A549 (cell line): ENCODE measurements around the gene LSM4. TPM values are rescaled to one million over a fixed set of nuclear protein-coding genes. Genes with fewer than 3 reads are reported as not detected.

Experiments used
- ATAC-seq, 2 experiments: fragments of 200-7000 bp in 1 of 2; fragments of >200 bp in 1 of 2; cut with Nextera tagmentation in 1 of 2; cut with Tn5 transposase in 1 of 2; 3 replicates each; pipeline versions ENCODE4 v1.8.0 to v1.9.1; 2018 to 2020; ENCODE audit warnings: mild to moderate bottlenecking in 1 of 2, moderate library complexity in 1 of 2
- CTCF ChIA-PET: fragments of 300-600 bp; sonication (Branson Sonifier 250); formaldehyde crosslinking; extraction: SDS; loops from one replicate; lab custom pipeline; 2021; ENCODE audit warnings: antibody characterized with exemption, inconsistent platforms; lab: Yijun Ruan, JAX
- POLR2A ChIA-PET: fragments of 350-600 bp; formaldehyde crosslinking; extraction: SDS; loops from one replicate; lab custom pipeline; 2021; ENCODE audit warnings: antibody characterized with exemption, inconsistent platforms; lab: Yijun Ruan, JAX
- DNase-seq, 2 experiments: peaks; one replicate each; pipeline versions ENCODE4 v3.0.0 to v3.0.0-alpha.2; 2011 to 2016; ENCODE audit warnings: low read depth in 1 of 2, low spot score in 1 of 2
- FAIRE-seq: peaks from 2 replicates; lab custom pipeline; 2011; peaks lifted over from hg19 to GRCh38; lab: Jason Lieb, UNC
- H3K27ac ChIP-seq, 2 experiments: fragments of >200 bp; sonication (Bioruptor Twin); formaldehyde crosslinking; 3 replicates each; pipeline ENCODE4 v1.5.1; 2016 to 2017
- H3K4me1 ChIP-seq: fragments of >200 bp; sonication (Bioruptor Twin); formaldehyde crosslinking; 3 replicates; pipeline ENCODE4 v1.6.1; 2016
- H3K4me2 ChIP-seq: fragments of >200 bp; sonication (Bioruptor Twin); formaldehyde crosslinking; 3 replicates; pipeline ENCODE4 v1.6.1; 2016
- H3K4me3 ChIP-seq: fragments of >200 bp; sonication (Bioruptor Twin); formaldehyde crosslinking; 3 replicates; pipeline ENCODE4 v1.5.1; 2016
- H3K9me3 ChIP-seq: fragments of >200 bp; sonication (Bioruptor Twin); formaldehyde crosslinking; 3 replicates; pipeline ENCODE4 v1.6.1; 2016
- ATOH8 ChIP-seq: fragments of 250-450 bp; sonication (Bioruptor Pico); IDR thresholded peaks from 2 replicates; pipeline ENCODE4 v1.5.0; 2020; ENCODE audit warnings: low read depth, mild to moderate bottlenecking, moderate library complexity
- CHD4 ChIP-seq: fragments of 200-600 bp; sonication (generic); IDR thresholded peaks from 2 replicates; pipeline ENCODE4 v1.6.1; 2016; ENCODE audit warnings: antibody characterized with exemption, mild to moderate bottlenecking, borderline replicate concordance
- E2F6 ChIP-seq: IDR thresholded peaks from 2 replicates; pipeline ENCODE4 v1.6.1; 2012; ENCODE audit warnings: low read depth, borderline replicate concordance
- FOSL2 ChIP-seq, 2 experiments: fragments of 450-650 bp in 1 of 2; fragments of >200 bp in 1 of 2; sonication (Bioruptor Twin) in 1 of 2; formaldehyde crosslinking; IDR thresholded peaks; 2 replicates each; pipeline versions ENCODE4 v1.5.0 to v1.6.1; 2016 to 2020; ENCODE audit warnings: mild to moderate bottlenecking in 1 of 2, moderate library complexity in 1 of 2
- FOXS1 ChIP-seq: fragments of 250-450 bp; sonication (Bioruptor Pico); IDR thresholded peaks from 2 replicates; pipeline ENCODE4 v1.5.0; 2020; ENCODE audit warnings: mild to moderate bottlenecking, moderate library complexity
- GATA3 ChIP-seq: IDR thresholded peaks from 2 replicates; pipeline ENCODE4 v1.6.1; 2012; ENCODE audit warnings: borderline replicate concordance
- HDAC2 ChIP-seq: fragments of 200-600 bp; sonication (generic); IDR thresholded peaks from 2 replicates; pipeline ENCODE4 v1.6.1; 2016
- JUNB ChIP-seq: fragments of >200 bp; sonication (Bioruptor Twin); formaldehyde crosslinking; IDR thresholded peaks from 2 replicates; pipeline ENCODE4 v1.6.1; 2016
- KDM1A ChIP-seq: fragments of 200-600 bp; sonication (generic); IDR thresholded peaks from 2 replicates; pipeline ENCODE4 v1.6.1; 2016; ENCODE audit warnings: low read depth, mild to moderate bottlenecking
- KDM5A ChIP-seq: fragments of 200-600 bp; sonication (generic); IDR thresholded peaks from 2 replicates; pipeline ENCODE4 v1.6.1; 2016; ENCODE audit warnings: antibody characterized with exemption, mild to moderate bottlenecking
- MAFK ChIP-seq: fragments of 450-650 bp; IDR thresholded peaks from 2 replicates; pipeline ENCODE4 v1.6.1; 2014; ENCODE audit not compliant: partially characterized antibody
- PHF8 ChIP-seq: fragments of 200-600 bp; sonication (generic); IDR thresholded peaks from 2 replicates; pipeline ENCODE4 v1.6.1; 2016; ENCODE audit warnings: low read depth, mild to moderate bottlenecking, antibody characterized with exemption, moderate library complexity, borderline replicate concordance
- RCOR1 ChIP-seq: fragments of 150-350 bp; IDR thresholded peaks from 2 replicates; pipeline ENCODE4 v1.6.1; 2014; ENCODE audit warnings: antibody characterized with exemption, low read length, low read depth
- SREBF2 ChIP-seq: fragments of 450-650 bp; IDR thresholded peaks from 2 replicates; pipeline ENCODE4 v1.6.1; 2014; ENCODE audit warnings: mild to moderate bottlenecking, moderate library complexity
- USF2 ChIP-seq: fragments of 450-650 bp; IDR thresholded peaks from 2 replicates; pipeline ENCODE4 v1.6.1; 2014; ENCODE audit warnings: antibody characterized with exemption
- ZFP36 ChIP-seq: fragments of 450-650 bp; IDR thresholded peaks from 2 replicates; pipeline ENCODE4 v1.6.1; 2014; ENCODE audit warnings: borderline replicate concordance; ENCODE audit not compliant: partially characterized antibody
- WGBS: methylation state at CpG from one replicate; pipeline ENCODE4 v1.1.6; 2017; ENCODE audit errors: missing lambda C conversion rate; 5-methylcytosine and 5-hydroxymethylcytosine counted together
- polyA plus RNA-seq, 4 experiments: library from polyadenylated mRNA; depleted of rRNA in 3 of 4; stranded (reverse); fragments of >200 nt; fragmentation: RNase III in 1 of 4; extraction: RNeasy Plus Mini Kit Qiagen cat#74134 plus additional on column Dnase treatment in 1 of 4; gene quantifications; 2 replicates in 3 of 4; 3 replicates in 1 of 4; pipeline ENCODE4 v1.2.3, GENCODE V29; 2011 to 2017

The LSM4 gene
- polyA plus RNA-seq, 2 of the 4 experiments (the other 2 are of a cell fraction): 154 to 169 TPM

GRCh38 chr19:18342090-18342632 lies 19.3 kb upstream of the LSM4 start:
- FAIRE-seq (no peak), ATAC-seq (no peak), DNase-seq (no peak)
- 88% methylated on average over 8 of the region's 8 CpGs for WGBS
- no peak for TF ChIP-seq MAFK
- peak; percentile 79 for TF ChIP-seq ZFP36
- H3K9me3 ChIP-seq: no peaks in the 10 kb centered on the region
- H3K27ac ChIP-seq: 0 out of 6 replicates have a peak overlapping the region, but pooled peaks of 1 of the 2 experiments have one; percentile 4
- H3K4me1 ChIP-seq: peaks cover 12% of the 10 kb centered on the region
- ChIA-PET CTCF (interaction anchor here (0.8 to 2.4 kb wide), 7 partner anchors 11 to 90 kb away, joined by 3 to 11 read pairs (median 4); no protein-coding TSS in a partner anchor), POLR2A (interaction anchor here (0.7 kb wide), 1 partner anchor 44 kb away, joined by 3 read pairs; the partner anchor contains the start of gene GDF15)
- H3K4me3 ChIP-seq: no peak overlapping the region
- H3K4me2 ChIP-seq: no peak overlapping the region

GRCh38 chr19:18340990-18341868 lies 18.4 kb upstream of the LSM4 start:
- H3K4me2 ChIP-seq: peak overlapping the region; percentile 99
- CTCF ChIA-PET: interaction anchor here (0.8 to 2.4 kb wide), 6 partner anchors 10 to 89 kb away, joined by 3 to 11 read pairs (median 4); no protein-coding TSS in a partner anchor
- peak overlapping the region; percentile 60 for H3K4me3 ChIP-seq
- H3K4me1 ChIP-seq: peaks cover 12% of the 10 kb centered on the region
- no peaks in the 10 kb centered on the region for H3K9me3 ChIP-seq
- POLR2A ChIA-PET: no interaction called here
- peak overlapping the region; percentile 69 to 87 for H3K27ac ChIP-seq
- ATAC-seq (peak; percentile 57 to 59), FAIRE-seq (no peak), DNase-seq (no peak)
- no CpG with 5 or more reads among the region's 18 CpGs for WGBS
- no peak for TF ChIP-seq FOSL2 (IDR thresholded peaks at IDR 0.05)
- TF ChIP-seq FOSL2 (CRISPR knock-in tag; IDR thresholded peaks at IDR 0.05): 0 out of 2 replicates have a peak, but pooled peaks have one; percentile 10
- TF ChIP-seq E2F6: no peak
- TF ChIP-seq SREBF2: no peak
- no peak for TF ChIP-seq JUNB
- TF ChIP-seq USF2: peak; percentile 65
- TF ChIP-seq FOXS1 (CRISPR knock-in tag): no peak

GRCh38 chr19:18340190-18340989 lies 17.5 kb upstream of the LSM4 start, which contains the start of gene PGPEP1:
Gene PGPEP1 (plus strand): TSS chr19:18340598. CDS start chr19:18340682, 84 bp downstream.
- peak in 1 of 2 experiments; percentile 38 for DNase-seq
- no peak for FAIRE-seq
- TF ChIP-seq GATA3: no peak
- peak; percentile 49; the same call in 1 of the 2 replicates for TF ChIP-seq RCOR1
- peak; percentile 26; the same call in 1 of the 2 replicates for TF ChIP-seq PHF8
- TF ChIP-seq KDM1A: peak; percentile 96
- TF ChIP-seq ATOH8 (CRISPR knock-in tag): no peak
- no peak for TF ChIP-seq KDM5A
- peak; percentile 68; the same call in 1 of the 2 replicates for TF ChIP-seq CHD4
- 0 out of 2 replicates have a peak, but pooled peaks have one; percentile 60 for TF ChIP-seq HDAC2

More at GRCh38 chr19:18340190-18340989, 17.5 kb upstream of the LSM4 start, which contains the start of gene PGPEP1:
- H3K4me3 ChIP-seq: peak within 1 kb of the TSS; percentile 60
- no peaks in the 10 kb centered on the region for H3K9me3 ChIP-seq
- ATAC-seq: peak; percentile 60; a peak in 5 of 6 replicates
- POLR2A ChIA-PET: interaction anchor here (1.1 to 2.5 kb wide), 4 partner anchors 12 to 59 kb away, joined by 3 to 18 read pairs (median 5); partner anchors contain the start of genes GDF15, JUND and LSM4
- H3K4me2 ChIP-seq: peak within 1 kb of the TSS; percentile 99
- CTCF ChIA-PET: interaction anchor here (1.0 to 4.9 kb wide), 10 partner anchors 9 to 99 kb away, joined by 3 to 42 read pairs (median 7); partner anchors contain the start of genes LRRC25 and LSM4
- H3K4me1 ChIP-seq: peaks cover 12% of the 10 kb centered on the region
- H3K27ac ChIP-seq: peak within 1 kb of the TSS; percentile 69 to 87
- 28% methylated on average over 11 of the region's 69 CpGs for WGBS
